Hypothalamus (tissue), 51 donors: ENCODE measurements around the gene KCNQ1.

Experiments used
- DNase-seq, 51 donors: peaks; one replicate each; lab custom pipeline; 2025; lab: John Stamatoyannopoulos, UW

The KCNQ1 gene

DNA sequence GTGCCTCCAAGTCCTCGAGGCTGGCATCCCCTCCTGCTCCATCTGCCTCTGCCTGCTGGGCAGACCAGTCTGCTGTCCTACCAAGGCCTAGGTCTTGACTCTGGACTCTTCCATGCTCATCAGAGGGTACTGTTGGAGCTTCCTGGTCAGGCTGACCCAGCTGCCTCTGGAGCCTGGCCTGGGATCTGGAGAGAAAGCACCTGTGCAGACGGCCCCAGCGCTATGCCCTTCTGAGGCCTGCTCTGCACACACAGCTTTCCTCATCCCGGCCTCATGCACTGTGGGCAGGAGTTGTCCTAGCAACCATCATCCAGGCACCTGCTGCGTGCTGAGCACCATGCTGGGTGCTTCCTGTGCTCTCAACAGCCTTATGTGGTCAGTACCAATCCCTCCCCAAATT lies 369.9 kb downstream of the KCNQ1 start:
- no peak for DNase-seq

DNA sequence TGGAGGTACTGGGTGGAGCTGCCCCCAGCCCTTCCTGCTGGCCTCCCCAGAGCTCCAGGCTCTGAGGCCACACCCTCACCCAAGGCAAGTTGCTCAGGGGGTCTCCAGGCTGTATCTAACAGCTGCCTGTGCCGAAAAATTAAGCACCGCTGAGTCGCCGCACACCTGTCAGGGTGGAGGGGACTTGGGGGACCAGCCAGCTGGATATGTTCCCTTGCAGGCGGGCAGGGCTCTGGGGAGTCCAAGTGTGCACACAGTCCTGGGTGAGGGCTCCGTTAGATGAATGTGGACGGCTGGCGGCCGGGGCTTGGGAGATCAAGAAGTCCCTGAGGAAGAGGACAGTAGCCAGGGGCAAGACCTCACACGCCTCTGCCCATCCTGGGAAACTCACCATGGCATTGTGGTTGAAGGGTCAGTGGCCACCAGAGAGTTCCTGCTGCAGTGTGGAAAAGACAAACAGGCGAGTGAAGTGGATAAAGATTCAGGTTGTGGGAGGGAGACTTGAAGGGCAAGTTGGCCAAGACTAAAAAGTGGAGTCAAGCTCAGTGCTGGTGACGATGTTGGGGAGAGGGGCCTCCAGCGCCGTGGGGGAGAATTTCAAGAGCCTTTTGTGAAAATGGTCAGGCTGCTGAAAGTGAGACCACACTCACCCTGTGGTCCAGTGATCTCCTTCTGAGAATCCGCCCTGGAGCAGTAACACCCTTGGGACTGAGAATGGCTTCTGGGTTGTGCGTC lies 371.1 kb downstream of the KCNQ1 start:
- DNase-seq, result no peak

DNA sequence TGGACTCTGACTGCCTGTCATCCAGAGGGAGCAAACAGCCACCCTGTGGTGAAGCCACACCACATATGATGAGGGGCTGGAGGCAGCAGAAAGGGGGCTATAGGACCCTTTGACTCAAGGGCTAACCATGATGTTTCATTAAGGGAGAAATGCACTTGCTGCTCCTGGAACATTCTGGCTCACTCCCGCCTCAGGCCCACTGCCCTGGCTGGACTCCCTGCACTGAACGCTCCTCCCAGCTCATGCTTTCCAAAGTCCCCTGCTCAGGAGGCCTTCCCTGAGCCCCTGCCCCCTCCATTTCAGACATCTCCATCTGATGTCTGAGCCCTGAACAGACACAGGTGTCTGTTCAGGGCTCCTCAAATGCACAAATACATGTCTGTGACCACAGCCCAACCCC lies 371.7 kb downstream of the KCNQ1 start:
- no peak for DNase-seq

DNA sequence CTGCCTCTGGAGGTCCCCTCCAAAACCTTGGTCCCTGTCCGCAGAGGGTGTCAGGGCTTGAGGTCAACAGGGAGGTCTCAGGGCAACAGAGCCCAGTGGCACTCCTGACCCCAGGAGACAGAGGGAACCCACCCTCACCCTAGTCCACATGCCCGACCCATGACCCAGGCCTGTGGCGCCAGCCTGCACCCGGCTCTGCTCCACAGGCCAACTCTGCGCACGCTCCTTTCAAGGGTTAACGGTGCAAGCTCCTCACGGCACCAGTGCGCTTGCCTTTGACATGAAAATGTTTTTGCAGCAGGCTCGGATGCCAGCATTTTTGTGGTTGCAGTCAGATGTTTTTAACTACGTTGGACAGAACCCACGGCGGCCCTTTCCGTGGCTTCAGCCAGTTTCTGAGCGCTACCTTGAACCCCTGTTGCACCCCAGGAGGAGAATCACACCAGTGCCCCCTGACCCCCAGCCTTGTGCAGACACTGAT lies 372.2 kb downstream of the KCNQ1 start:
- no peak for DNase-seq

DNA sequence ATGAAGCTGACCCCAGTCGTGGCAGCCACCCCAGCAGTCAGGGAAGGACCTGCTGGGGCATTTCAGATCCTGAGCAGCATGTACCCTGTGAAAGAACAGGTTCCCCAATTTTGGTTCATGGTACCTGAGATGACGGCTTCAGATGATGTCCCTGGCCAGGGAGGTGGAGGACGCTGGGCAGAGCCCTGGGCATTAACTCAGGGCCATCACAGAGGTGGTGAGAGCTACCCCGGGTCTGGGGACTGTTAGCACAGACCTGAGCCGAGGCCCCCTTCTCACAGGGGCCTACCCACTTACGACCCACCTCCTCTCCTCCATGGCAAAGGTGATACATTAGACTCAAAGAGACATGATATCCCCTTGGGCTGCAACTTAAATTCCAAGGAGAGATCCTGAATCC lies 372.6 kb downstream of the KCNQ1 start:
- DNase-seq, result no peak

DNA sequence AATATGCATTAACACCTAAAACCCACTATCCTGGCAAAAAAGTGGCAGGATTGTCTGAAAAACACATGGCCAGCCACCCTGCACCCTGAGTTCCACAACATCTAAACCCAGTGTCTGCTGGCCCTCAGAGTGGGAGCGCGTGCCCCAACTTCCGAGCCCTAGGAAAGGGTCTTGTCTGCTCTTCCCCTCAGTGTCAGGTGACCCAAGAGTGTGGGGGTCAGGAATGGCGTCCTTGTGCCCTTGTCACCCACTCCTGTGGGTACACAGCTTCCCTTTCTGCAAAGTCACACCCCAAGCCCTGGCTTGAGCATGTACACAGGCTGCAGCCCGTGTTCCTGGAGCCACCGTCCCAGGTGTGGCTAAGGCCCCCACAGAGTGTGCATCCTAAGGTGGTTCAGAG lies 373.2 kb downstream of the KCNQ1 start:
- DNase-seq, result no peak

DNA sequence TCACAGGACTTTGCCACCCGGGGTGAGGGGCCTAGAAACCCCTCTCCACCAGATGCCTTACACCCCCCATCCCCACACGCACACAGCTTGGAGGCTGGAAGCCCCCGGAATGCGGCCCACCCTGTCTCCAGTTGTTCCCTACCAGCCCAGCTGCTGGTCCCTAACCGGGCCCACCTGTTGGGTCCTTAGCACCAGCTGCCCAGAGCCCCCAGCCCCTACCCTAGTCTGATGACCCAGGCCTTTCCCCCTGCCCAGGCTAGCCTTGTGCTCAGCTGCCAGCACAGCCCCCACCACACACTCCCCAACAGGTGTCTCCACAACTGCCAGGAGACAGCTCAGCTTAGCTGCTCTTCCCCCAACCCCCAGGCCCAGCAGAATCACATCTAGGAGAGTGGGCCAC lies 373.7 kb downstream of the KCNQ1 start:
- DNase-seq, result no peak

DNA sequence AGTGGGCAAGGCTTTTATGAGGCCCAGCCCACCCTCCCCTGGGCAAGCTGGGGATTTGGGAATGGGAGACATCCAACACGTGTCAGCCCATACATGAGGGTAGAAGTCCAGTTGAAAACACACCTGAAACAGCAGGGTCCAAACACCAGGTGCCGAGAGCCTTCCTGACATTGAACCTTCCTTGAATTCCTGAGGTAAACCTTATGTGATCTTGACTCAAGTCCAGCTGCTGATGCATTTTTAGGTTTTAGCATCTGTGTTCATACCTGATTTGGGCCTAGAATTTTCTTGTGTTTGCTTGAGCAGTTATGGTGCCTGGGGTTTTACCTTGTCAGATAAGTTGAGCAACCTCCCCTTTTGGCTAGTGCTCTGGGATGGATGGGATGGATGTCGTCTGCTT lies 374.5 kb downstream of the KCNQ1 start:
- DNase-seq, result no peak

DNA sequence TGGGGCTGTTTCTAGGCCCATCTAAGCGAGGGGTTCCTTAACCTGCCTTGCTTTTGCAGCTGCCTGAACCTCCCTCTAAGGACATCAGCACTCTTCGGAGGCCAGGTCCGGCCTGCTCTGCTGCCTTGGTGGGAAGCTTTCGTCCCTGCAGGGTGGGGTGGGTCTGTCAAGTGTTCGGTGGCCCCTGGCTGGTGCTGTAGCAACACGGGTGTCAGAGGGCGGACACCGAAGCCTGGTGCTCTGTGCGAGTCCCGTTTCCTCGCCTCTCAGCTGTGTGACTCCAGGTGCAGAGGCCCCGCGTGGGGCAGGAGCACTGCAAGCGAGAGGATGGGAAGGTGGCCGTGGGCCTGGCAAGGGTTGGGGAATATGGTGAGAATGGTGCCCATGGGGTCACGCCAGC lies 376.2 kb downstream of the KCNQ1 start:
- no peak for DNase-seq

DNA sequence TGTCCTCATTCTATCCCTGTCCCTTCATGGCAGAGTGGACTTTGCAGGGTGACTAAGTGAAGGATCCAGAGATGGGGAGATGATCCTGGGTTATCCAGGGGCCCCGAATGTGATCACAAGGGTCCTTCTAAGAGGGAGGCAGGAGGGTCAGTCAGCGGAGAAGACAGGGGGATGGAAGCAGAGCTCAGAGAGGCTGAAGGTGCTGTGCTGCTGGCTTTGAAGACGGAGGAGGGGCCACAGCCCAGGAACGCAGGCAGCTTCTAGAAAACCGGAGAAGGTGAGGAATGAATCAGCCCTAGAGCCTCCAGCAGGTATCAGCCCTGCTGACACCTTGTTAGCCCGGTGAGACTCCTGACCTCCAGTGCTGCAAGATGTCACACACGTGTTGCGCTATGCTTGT lies 377.1 kb downstream of the KCNQ1 start:
- no peak for DNase-seq

DNA sequence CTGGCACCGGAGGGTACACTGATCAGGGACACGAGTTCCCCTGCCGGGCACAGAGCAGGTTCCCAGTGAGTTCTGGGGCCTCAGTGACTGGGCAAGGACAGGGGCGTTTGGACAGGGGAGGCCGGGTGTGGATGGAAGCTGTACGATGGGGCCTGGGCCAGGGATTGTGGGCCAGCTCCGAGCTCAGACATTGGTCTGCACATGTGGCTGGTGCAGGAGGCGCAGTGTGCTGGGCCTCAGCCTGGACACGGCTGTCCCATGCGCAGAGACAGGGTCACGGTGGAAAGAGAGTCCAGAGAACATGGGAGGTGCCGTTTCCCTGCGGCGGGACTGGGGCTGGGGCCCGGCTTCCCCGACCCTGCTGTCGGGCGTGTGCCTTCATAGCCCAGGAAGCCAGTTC lies 380.0 kb downstream of the KCNQ1 start:
- DNase-seq, result no peak

DNA sequence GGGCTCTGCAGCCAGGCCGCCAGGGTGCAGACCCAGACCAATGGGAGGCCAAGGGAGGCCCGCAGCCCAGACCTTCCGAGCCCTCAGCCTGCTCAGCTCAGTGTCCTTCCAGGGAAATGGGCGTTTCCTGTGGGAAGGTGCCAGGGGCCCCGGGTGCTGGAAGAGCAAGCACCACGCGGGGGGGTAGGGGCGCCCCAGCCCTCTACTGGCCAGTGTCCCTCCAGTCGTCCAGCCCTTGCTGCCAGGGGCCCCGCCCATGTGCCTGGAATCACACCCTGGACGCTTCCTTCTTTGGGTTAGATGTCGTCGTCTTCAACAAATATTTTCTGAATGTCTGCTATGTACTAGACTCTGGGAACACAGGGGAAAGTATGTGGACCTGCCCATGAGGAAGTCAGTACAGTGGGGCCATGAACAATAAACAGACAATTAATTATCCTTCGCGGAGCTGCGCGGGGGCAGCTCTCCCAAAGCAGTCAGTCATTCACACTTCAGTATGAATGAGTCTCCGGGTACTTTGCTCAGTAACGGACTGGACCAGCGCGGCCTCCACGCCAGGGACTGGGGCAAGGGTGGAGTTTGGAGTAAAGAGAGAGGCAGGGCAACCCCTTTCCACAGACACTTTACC lies 380.6 kb downstream of the KCNQ1 start:
- DNase-seq, result no peak

DNA sequence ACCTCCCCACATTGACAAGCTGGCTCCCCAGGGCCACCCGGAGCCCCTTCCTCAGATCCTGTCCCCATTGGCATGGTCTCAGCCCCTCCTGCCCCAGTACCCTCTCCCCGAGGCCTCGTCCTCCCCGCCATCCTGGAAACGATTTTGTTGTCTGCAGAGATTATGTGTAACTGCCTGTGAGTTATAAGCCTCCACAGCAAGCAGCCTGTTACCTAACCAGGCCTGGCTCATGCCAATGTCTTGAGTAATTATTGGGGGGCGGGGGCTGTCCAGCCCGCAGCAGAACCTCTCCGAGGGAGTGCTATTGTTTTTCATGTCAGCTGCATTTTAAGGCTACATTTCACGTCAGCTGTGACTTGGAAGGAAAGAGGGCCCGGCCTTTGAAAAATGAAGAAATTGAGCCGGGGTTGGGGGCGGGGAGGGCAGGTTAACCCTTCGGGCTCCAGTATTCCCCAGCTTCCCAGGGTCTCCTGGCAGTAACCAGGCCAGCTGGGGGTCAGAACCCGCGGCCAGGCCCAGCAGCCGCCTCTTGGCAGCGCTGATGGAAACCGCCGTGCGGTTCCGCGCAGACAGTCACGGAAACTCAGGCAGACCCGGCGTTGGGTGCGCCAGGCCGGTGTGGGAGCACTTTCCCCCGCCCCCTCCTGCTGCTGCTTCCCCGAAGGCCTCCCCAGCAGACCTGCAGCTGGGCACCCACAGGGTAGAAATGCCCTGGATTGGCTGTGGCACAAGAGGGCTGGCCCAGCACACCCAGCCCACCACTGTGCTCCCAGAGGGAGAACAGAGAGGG lies 381.3 kb downstream of the KCNQ1 start:
- DNase-seq, result peak in 16 of 51 donors; percentile 16 to 64 (median 32)

DNA sequence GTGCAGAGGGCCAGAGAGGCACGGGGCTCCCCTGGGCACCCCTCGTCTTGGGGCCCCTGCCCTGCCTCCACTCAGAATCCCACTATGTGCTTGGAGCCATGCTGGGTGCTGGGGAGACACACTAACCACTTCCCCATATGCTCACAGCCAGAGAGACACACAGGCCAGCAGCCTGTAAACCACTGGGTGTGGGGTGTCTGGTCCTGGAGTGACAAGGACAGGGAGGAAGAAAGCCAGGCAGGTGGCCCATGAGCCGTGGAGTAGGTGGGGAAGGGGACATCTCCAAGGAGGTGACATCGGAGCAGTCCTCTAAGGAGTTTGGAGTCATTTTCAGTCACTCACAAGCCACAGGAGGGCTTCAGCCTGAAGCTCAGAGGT lies 381.9 kb downstream of the KCNQ1 start:
- DNase-seq, result peak in 3 of 51 donors; percentile 36 to 63 (median 45)

DNA sequence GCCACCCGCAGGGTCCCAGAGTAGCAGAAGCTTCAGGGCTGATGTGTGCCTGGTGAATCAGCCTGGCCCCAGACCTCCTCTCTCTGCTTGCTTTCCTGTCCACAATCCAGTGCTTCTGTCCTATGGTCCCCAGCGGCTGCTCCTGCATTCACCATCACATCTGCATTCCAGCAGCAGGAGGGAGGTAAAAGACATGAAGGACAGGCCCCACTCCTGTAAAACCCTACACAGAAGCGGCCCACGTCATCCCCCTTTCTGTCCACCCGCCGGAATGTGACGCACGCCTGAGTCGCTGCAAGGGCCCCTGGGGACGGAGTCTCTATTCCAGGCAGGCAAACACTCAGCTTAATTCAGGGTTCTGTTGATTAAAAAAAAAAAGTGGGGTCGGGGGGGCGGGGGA lies 382.4 kb downstream of the KCNQ1 start:
- no peak for DNase-seq

DNA sequence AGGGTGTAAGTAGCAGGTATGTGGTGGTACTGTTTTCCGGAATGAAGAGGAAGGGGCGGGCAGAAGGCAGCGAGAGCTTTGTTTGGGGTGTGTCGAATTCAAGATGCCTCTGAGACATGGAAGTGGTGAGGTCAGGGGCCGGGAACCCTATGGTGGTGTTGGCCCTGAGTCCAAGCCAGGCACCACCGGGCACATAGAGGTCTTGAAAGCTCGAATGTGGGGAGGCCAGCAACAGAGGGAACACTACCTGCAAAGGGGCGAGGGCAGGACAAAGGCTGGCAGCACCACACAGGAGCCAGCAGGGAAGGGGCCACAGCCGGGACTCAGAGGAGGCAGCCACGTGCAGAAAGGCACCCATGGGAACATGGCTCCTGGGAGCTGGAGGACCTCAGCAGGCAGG lies 383.0 kb downstream of the KCNQ1 start:
- no peak for DNase-seq

DNA sequence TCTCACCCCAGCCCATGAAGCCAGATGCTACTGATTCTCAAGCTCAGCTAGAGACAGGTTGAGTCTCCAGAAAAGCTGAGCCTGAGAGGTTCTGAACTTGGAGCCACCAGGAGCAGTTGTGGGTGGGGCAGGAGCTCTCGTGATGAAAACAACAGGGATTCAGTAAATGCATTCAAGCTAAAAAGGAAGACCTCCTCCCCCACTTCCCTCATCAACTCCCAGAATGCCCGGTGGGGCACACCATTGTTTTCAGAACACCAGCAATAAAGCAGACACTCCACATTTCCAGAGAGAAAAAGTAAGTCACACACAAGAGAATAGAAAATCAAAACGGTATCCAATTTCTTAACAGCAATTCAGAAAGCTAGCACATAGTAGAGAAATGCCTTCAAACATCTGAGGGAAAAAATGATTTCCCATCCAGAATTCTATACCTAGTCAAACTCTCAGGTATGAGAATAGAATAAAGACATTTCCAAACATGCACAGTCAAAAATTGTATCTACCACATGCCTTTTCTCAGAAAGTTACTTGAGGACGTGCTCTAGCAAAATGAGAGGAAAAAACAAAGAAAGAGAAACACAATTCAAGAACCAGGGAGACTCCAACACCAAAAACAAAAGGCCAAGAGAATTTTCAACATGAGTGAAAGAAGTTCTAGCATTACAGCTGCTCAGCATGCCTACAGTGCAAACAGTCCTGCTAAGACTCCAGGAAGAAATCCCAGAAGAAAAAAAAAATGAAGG lies 383.9 kb downstream of the KCNQ1 start:
- DNase-seq, result no peak

DNA sequence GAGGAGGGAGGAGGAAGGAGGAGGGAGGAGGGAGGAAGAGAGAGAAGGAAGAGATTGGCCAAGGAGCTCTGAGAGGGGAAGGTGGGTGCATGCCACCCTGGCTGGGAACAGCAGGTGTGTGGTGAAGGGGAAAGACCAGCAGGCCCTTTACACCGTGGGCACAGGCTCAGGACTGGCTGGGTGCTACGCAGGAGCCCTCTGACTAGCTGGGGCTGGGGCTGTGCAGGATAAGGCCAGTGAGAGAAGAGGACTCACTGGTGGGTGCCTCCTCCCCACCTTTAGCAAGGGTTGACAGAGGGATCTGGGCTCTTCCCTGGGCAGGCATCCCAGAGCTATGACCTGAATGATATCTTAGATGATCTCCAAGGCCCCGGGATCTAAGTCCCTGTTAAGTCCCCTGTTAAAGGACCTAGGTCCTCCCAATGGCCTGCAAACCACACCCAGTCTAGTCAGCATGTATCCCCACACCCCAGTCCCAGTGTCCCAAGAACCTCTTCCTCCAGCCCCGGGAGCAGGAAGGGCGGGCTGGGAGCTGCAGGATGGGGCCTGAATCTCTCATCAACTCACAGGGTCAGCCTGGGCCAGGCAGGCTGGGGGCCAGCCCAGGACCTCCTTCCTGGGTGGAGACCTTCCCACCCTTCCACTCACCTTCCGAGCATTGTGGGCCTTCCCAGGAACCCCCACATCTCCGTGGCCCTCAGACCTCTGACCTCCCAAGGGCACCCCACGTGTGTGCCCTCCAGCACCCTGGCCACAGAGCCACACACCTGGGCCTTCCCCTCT lies 385.4 kb downstream of the KCNQ1 start:
- DNase-seq, result no peak

DNA sequence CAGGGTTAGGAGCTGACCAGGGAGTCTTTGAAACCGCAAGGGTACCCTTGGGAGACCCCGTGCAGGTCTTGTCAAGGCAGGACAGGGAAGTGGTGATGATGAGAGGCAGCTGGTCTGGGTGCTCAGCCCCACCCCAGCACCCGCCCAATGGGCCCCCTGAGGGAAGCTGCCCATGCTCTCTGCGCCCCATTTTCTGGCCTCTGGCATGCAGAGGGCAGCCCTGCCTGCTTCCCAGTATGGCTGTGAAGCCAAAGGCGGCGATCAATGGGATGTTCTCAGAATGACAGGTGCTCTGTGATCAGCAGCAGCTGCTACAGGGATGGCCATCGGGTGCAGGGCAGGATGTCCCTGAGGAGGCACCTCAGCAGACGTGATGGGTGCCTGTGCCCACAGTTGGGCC lies 386.1 kb downstream of the KCNQ1 start:
- no peak for DNase-seq
